Mucosa of rectum (tissue), 2 donors: ENCODE results near the gene C8A.

Experiments used
- H3K27ac ChIP-seq, 2 donors: one replicate each; pipeline ENCODE4 v1.7.0; 2013; ENCODE audit warnings: inconsistent platforms in 2 of 2, low read depth in 2 of 2, low read length in 2 of 2
- H3K27me3 ChIP-seq, 2 donors: one replicate each; pipeline ENCODE4 v1.7.0; 2013; ENCODE audit warnings: low read length in 2 of 2; ENCODE audit not compliant: control insufficient read depth in 2 of 2, insufficient read depth in 2 of 2
- H3K36me3 ChIP-seq, 2 donors: one replicate each; pipeline ENCODE4 v1.7.0; 2013; ENCODE audit warnings: low read length in 2 of 2; ENCODE audit not compliant: control insufficient read depth in 2 of 2, insufficient read depth in 2 of 2
- H3K4me1 ChIP-seq, 2 donors: one replicate each; pipeline ENCODE4 v1.7.0; 2013; ENCODE audit warnings: low read length in 2 of 2, mild to moderate bottlenecking in 1 of 2; ENCODE audit not compliant: control insufficient read depth in 2 of 2, insufficient read depth in 2 of 2
- H3K4me3 ChIP-seq, 2 donors: one replicate each; pipeline ENCODE4 v1.7.0; 2013; ENCODE audit warnings: low read length in 2 of 2
- H3K9ac ChIP-seq, 2 donors: one replicate each; pipeline ENCODE4 v1.7.0; 2013; ENCODE audit warnings: low read length in 2 of 2, low read depth in 1 of 2, mild to moderate bottlenecking in 1 of 2
- H3K9me3 ChIP-seq, 2 donors: one replicate each; pipeline ENCODE4 v1.7.0; 2013; ENCODE audit warnings: low read length in 2 of 2; ENCODE audit not compliant: control insufficient read depth in 2 of 2
- donor health status: healthy.
- donor health status: Normal muscosa, but diverticular disease.

C8A gene

GRCh38 chr1:56957931-56958330, 103.3 kb downstream of the C8A start:
- H3K9ac ChIP-seq: no peak overlapping the region
- no peaks in the 10 kb centered on the region for H3K9me3 ChIP-seq
- no peak overlapping the region for H3K4me3 ChIP-seq
- H3K36me3 ChIP-seq: no peaks in the 10 kb centered on the region
- H3K4me1 ChIP-seq: no peaks in the 10 kb centered on the region
- no peaks in the 10 kb centered on the region for H3K27me3 ChIP-seq
- no peak overlapping the region for H3K27ac ChIP-seq

- H3K27me3 ChIP-seq: no peaks in the 10 kb centered on the region
- no peak overlapping the region for H3K4me3 ChIP-seq
- no peaks in the 10 kb centered on the region for H3K9me3 ChIP-seq
- H3K4me1 ChIP-seq: no peaks in the 10 kb centered on the region
- no peaks in the 10 kb centered on the region for H3K36me3 ChIP-seq
- H3K27ac ChIP-seq: no peak overlapping the region
- H3K9ac ChIP-seq: no peak overlapping the region
Measured at GRCh38 chr1:56958526-56958925, 103.9 kb downstream of the C8A start.

DNA sequence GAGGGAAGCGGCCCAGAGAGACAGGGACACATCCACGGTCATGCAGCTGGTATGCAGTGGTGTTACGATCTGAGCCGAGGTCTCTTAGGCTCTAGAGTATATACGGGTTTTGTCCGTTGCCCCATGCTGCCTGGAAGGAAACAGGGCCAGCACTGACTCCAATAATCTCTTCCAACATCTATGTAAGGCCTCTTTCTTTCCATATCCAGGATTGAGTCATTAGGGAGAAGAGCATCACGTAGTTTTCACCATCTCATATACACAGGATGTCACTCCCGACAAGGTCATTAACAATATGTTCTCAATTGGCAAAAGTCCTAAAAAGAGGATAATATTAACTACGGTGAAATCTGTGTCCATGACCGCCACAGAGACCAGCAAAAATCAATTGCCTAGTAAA, 106.8 kb downstream of the C8A start:
- Histone ChIP-seq H3K27me3 (no peaks in the 10 kb centered on the region), H3K9me3 (no peaks in the 10 kb centered on the region), H3K36me3 (no peaks in the 10 kb centered on the region), H3K4me1 (no peaks in the 10 kb centered on the region), H3K27ac (no peak overlapping the region), H3K4me3 (no peak overlapping the region), H3K9ac (no peak overlapping the region)

DNA sequence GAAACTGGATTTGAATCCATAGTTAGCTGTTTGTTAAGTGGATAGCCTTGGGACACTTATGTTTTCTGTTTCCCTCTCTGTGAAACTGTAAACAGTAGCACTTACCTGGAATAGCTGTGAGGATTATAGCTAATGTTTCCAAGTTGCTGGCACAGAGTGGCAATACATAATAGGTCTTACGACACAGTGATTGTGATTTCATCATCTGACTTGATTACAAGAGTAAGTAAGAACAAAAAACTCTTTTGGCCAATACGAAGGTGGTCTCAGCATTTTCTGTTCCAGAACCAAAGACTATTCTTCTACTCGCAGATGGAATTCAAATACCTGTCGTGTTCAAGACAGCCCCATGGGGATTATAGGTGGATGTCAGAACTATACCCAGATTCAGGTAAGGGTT, 109.1 kb downstream of the C8A start:
- Histone ChIP-seq H3K4me3 (no peak overlapping the region), H3K9me3 (no peaks in the 10 kb centered on the region), H3K36me3 (no peaks in the 10 kb centered on the region), H3K27ac (no peak overlapping the region), H3K4me1 (no peaks in the 10 kb centered on the region), H3K27me3 (no peaks in the 10 kb centered on the region), H3K9ac (no peak overlapping the region)

DNA sequence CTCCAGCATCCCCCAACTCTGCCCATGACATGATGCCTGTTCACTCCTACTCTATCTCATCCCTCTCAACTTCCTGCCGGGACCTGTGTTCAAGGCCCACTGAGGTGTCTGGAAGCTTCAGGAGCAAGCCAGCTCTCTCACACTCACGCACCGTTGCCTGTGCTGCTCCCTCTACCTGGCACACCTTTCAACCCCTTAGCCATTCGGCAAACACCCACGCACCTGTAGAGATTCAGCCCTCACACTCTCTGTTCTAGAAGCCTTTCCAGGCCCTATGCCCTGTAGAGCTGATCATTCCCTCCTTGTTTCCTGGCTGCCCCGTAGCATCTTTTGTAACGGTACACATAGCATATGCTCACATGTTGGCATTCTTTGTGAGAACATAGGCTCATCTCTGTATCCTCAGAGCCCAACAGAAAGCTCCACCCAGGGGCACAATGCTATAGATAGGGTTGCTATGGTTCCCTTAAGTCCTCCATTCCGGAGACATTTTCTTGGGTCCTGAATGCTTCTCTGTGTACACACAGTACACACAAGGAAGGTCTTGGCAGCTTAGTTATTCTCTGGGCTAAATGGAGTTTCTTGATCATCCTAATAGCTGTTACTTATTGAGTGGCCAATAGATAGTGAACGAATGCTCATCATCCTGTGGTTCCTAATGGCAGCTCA, 109.9 kb downstream of the C8A start:
- no peak overlapping the region for H3K4me3 ChIP-seq
- no peaks in the 10 kb centered on the region for H3K27me3 ChIP-seq
- no peak overlapping the region for H3K27ac ChIP-seq
- H3K9ac ChIP-seq: no peak overlapping the region
- H3K4me1 ChIP-seq: no peaks in the 10 kb centered on the region
- no peaks in the 10 kb centered on the region for H3K9me3 ChIP-seq
- no peaks in the 10 kb centered on the region for H3K36me3 ChIP-seq

GRCh38 chr1:56965191-56965590, 110.6 kb downstream of the C8A start:
- no peaks in the 10 kb centered on the region for H3K4me1 ChIP-seq
- no peak overlapping the region for H3K4me3 ChIP-seq
- H3K27ac ChIP-seq: no peak overlapping the region
- no peaks in the 10 kb centered on the region for H3K36me3 ChIP-seq
- H3K9ac ChIP-seq: no peak overlapping the region
- no peaks in the 10 kb centered on the region for H3K27me3 ChIP-seq
- no peaks in the 10 kb centered on the region for H3K9me3 ChIP-seq

GRCh38 chr1:56965916-56966697, 111.5 kb downstream of the C8A start, which contains the start of gene C8B:
C8B (minus strand) TSS chr1:56966015; CDS start chr1:56965948, 67 bp downstream.
- Histone ChIP-seq H3K36me3 (no peaks in the 10 kb centered on the region), H3K27ac (no peak within 1 kb of the TSS), H3K27me3 (no peaks in the 10 kb centered on the region), H3K9ac (no peak within 1 kb of the TSS), H3K4me1 (no peaks in the 10 kb centered on the region), H3K4me3 (no peak within 1 kb of the TSS), H3K9me3 (no peaks in the 10 kb centered on the region)

DNA sequence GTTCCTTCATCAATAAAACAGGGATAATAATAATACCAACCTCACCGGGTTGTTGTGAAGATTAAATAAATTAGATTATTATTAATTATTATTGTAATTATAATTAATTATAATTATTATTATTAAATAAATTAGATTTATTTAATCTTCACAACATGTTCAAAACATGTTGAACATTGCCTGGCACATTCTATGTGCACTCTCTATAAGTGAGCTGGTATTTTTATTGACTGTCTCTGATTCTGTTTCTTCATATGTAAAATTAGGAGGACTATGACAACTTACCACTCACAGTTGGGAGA, 112.1 kb downstream of the C8A start:
- Histone ChIP-seq H3K27me3 (no peaks in the 10 kb centered on the region), H3K9me3 (no peaks in the 10 kb centered on the region), H3K4me3 (no peak overlapping the region), H3K27ac (no peak overlapping the region), H3K36me3 (no peaks in the 10 kb centered on the region), H3K9ac (no peak overlapping the region), H3K4me1 (no peaks in the 10 kb centered on the region)

DNA sequence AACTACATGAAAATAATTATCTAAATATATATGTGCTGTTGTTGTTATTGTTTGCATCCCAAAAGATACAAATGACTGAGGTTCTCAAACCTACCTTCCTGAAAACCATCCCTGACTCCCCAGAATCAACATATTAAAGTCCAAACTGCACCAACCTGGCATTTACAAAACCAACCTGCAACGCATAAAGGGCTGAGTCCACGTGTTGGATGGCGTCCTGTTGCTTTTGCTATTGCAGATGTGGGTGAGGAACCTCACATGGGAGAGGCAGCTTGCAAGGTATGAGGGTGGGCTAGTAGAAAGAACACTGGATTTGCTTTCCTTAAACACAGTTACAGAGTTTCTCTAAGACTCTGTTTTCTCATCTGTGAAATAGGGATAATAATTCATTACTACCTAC, 112.8 kb downstream of the C8A start:
- H3K9ac ChIP-seq: no peak overlapping the region
- H3K27me3 ChIP-seq: no peaks in the 10 kb centered on the region
- no peaks in the 10 kb centered on the region for H3K36me3 ChIP-seq
- no peak overlapping the region for H3K27ac ChIP-seq
- no peaks in the 10 kb centered on the region for H3K9me3 ChIP-seq
- no peaks in the 10 kb centered on the region for H3K4me1 ChIP-seq
- H3K4me3 ChIP-seq: no peak overlapping the region
